Mesenteric fat pad (tissue), 1 donor: Measurements from ENCODE around the gene SPEG. TPM values are rescaled to one million over a fixed set of nuclear protein-coding genes. Genes with fewer than 3 reads are reported as not detected.

ENCODE experiments used
- DNase-seq: peaks from one replicate; pipeline ENCODE4 v3.0.0-alpha.2; 2020; ENCODE audit warnings: low spot score
- total RNA-seq: library from RNA; stranded (reverse); fragmentation: NEBNext Ultra II Directional; extraction: Animal tissue kit (Norgen Biotek cat#: 25700); gene quantifications from one replicate; pipeline ENCODE4 v1.2.1, GENCODE V29; 2021
- donor health status: DM: yes; HTN: yes; CAD: no.

SPEG gene
- total RNA-seq, 1 donor from 2014 or later = 4.7 TPM

- DNase-seq = no peak
Measured at GRCh38 chr2:219458996-219459395, 24.4 kb downstream of the SPEG start.

GRCh38 chr2:219459460-219460311 is 25.0 kb downstream of the SPEG start:
- DNase-seq = no peak

GRCh38 chr2:219460424-219460926 is 25.8 kb downstream of the SPEG start:
- no peak for DNase-seq

- no peak for DNase-seq
Measured at GRCh38 chr2:219461047-219461514, 26.4 kb downstream of the SPEG start.

- DNase-seq = no peak
Measured at GRCh38 chr2:219461669-219462068, 27.0 kb downstream of the SPEG start.

GRCh38 chr2:219462349-219462748 is 27.7 kb downstream of the SPEG start:
- no peak for DNase-seq

- no peak for DNase-seq
Measured at GRCh38 chr2:219464286-219465032, 29.8 kb downstream of the SPEG start.

GRCh38 chr2:219465659-219466561 is 31.3 kb downstream of the SPEG start:
- no peak for DNase-seq

GRCh38 chr2:219466816-219467735 is 32.4 kb downstream of the SPEG start:
- DNase-seq = no peak

GRCh38 chr2:219467736-219468075 is 33.1 kb downstream of the SPEG start:
- DNase-seq = no peak

- no peak for DNase-seq
Measured at GRCh38 chr2:219468410-219469185, 34.0 kb downstream of the SPEG start.

- no peak for DNase-seq
Measured at GRCh38 chr2:219469186-219469724, 34.6 kb downstream of the SPEG start.

GRCh38 chr2:219470429-219470828 is 35.8 kb downstream of the SPEG start:
- DNase-seq = no peak

- DNase-seq = no peak
Measured at GRCh38 chr2:219471476-219472371, 37.1 kb downstream of the SPEG start.

- no peak for DNase-seq
Measured at GRCh38 chr2:219472629-219473187, 38.1 kb downstream of the SPEG start.

GRCh38 chr2:219473511-219473910 is 38.9 kb downstream of the SPEG start:
- DNase-seq = no peak

- DNase-seq = no peak
Measured at GRCh38 chr2:219474285-219475060, 39.8 kb downstream of the SPEG start.
